PC-9 (cell line): Measurements from ENCODE around the gene NRG3. TPM values are rescaled to one million over a fixed set of nuclear protein-coding genes. Genes with fewer than 3 reads are reported as not detected.

Experiments used
- BruUV-seq: library from RNA; stranded (reverse); fragments of 400-500 nt; replicated peaks from 2 replicates; lab custom pipeline; 2021; lab: Mats Ljungman, UMichigan
- CTCF ChIA-PET: fragments of 300-600 bp; sonication (Branson Sonifier 250); formaldehyde crosslinking; loops from one replicate; lab custom pipeline; 2022; ENCODE audit warnings: antibody characterized with exemption; lab: Charles Lee
- POLR2A ChIA-PET: fragments of 300-600 bp; sonication (Branson Sonifier 250); formaldehyde crosslinking; loops from one replicate; lab custom pipeline; 2022; ENCODE audit warnings: antibody characterized with exemption; ENCODE audit not compliant: unreplicated experiment; lab: Charles Lee
- DNase-seq, 2 experiments: peaks; one replicate each; pipeline versions ENCODE4 v3.0.0 to v3.0.0-alpha.2; 2015 to 2022; ENCODE audit warnings: mixed read lengths in 1 of 2
- H2AFZ ChIP-seq: fragments of 200-600 bp; sonication (generic); 2 replicates; pipeline ENCODE4 v1.8.1; 2017; ENCODE audit warnings: antibody characterized with exemption
- H3F3A ChIP-seq: fragments of 200-600 bp; sonication (generic); 2 replicates; pipeline ENCODE4 v1.8.1; 2017; ENCODE audit warnings: antibody characterized with exemption, mild to moderate bottlenecking, low read depth; ENCODE audit not compliant: insufficient read depth
- H3K27ac ChIP-seq: fragments of 200-600 bp; sonication (generic); 2 replicates; pipeline ENCODE4 v1.6.1; 2016; ENCODE audit warnings: mixed run types
- H3K27me3 ChIP-seq: fragments of 200-600 bp; sonication (generic); 2 replicates; pipeline ENCODE4 v1.6.1; 2016; ENCODE audit warnings: low read depth, mixed run types; ENCODE audit not compliant: insufficient read depth
- H3K36me3 ChIP-seq: fragments of 200-600 bp; sonication (generic); 2 replicates; pipeline ENCODE4 v1.6.1; 2016; ENCODE audit warnings: low read depth, mixed run types
- H3K4me1 ChIP-seq: fragments of 200-600 bp; sonication (generic); replicated peaks from 2 replicates; pipeline ENCODE4 v1.6.1; 2016; ENCODE audit warnings: mixed run types; ENCODE audit not compliant: insufficient read depth
- H3K4me2 ChIP-seq: fragments of 200-600 bp; sonication (generic); 2 replicates; pipeline ENCODE4 v1.6.1; 2017; ENCODE audit warnings: mixed run types
- H3K4me3 ChIP-seq: fragments of 200-600 bp; sonication (generic); 2 replicates; pipeline ENCODE4 v1.6.1; 2016; ENCODE audit warnings: mixed run types
- H3K79me2 ChIP-seq: fragments of 200-600 bp; sonication (generic); 2 replicates; pipeline ENCODE4 v1.6.1; 2017; ENCODE audit warnings: low read depth, mixed run types
- H3K9me2 ChIP-seq: fragments of 200-600 bp; sonication (generic); 2 replicates; pipeline ENCODE4 v1.8.1; 2017; ENCODE audit warnings: mild to moderate bottlenecking; ENCODE audit not compliant: insufficient read depth
- H3K9me3 ChIP-seq: fragments of 200-600 bp; sonication (generic); 2 replicates; pipeline ENCODE4 v1.8.1; 2016; ENCODE audit warnings: low read depth; ENCODE audit not compliant: insufficient read depth
- H4K20me1 ChIP-seq: fragments of 200-600 bp; sonication (generic); 2 replicates; pipeline ENCODE4 v1.8.1; 2017; ENCODE audit not compliant: insufficient read depth
- CTCF ChIP-seq: fragments of 200-600 bp; sonication (generic); conservative IDR thresholded peaks from 2 replicates; pipeline ENCODE4 v1.6.1; 2017; ENCODE audit warnings: mixed run types, antibody characterized with exemption, mild to moderate bottlenecking, moderate library complexity
- EZH2 ChIP-seq: fragments of 200-600 bp; sonication (generic); IDR thresholded peaks from 2 replicates; pipeline ENCODE4 v1.8.0; 2017; ENCODE audit warnings: antibody characterized with exemption, low read depth
- intact Hi-C: fragments of 100-400 bp; cut with micrococcal nuclease; formaldehyde crosslinking; loops from one replicate; pipeline ENCODE4 v1.10.0; 2022; ENCODE audit not compliant: unreplicated experiment
- total RNA-seq: library from RNA; stranded (reverse); gene quantifications from 2 replicates; pipeline ENCODE4 v1.2.3, GENCODE V29; 2021

The NRG3 gene
- total RNA-seq, 1 experiment from 2014 or later: not detected

- CTCF ChIA-PET: interaction anchor here (0.7 kb wide), 1 partner anchor 16 kb away, joined by 3 read pairs; no protein-coding TSS in a partner anchor
Measured at GRCh38 chr10:81838950-81839349, 36.0 kb upstream of the NRG3 start.

DNA sequence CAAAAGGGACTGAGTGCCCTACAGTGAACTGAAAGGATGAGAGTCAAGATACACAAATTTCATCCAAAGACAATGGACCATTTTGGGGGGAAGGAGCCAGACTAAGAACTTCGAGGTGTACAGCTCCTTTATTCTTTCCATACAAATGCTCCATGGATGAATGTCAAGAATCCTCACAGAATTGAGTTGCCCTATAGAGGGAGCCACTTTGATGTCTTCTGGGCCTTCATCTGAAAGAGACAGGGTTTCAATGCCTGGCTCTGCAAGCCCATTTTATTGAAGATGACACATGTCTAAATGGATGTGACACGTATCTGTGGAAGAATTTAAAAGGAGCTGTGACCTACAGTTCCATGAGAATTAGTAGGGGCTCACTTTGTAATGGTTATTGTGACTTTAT lies 32.0 kb upstream of the NRG3 start:
- H3K9me3 ChIP-seq: no peaks in the 10 kb centered on the region

More at GRCh38 chr10:81838950-81839349, 36.0 kb upstream of the NRG3 start:
- H2AFZ ChIP-seq: no peak overlapping the region
- intact Hi-C loops: no loop called here
- BruUV-seq: no TSS peak
- DNase-seq: no peak
- no peak overlapping the region for H3K4me3 ChIP-seq
- POLR2A ChIA-PET: no interaction called here
- no peaks in the 10 kb centered on the region for H3K4me1 ChIP-seq
- H3K79me2 ChIP-seq: no peaks in the 10 kb centered on the region
- H3K36me3 ChIP-seq: no peaks in the 10 kb centered on the region
- TF ChIP-seq EZH2 (no peak), CTCF (no peak)
- H3K4me2 ChIP-seq: no peak overlapping the region
- H4K20me1 ChIP-seq: no peaks in the 10 kb centered on the region
- no peak overlapping the region for H3K27ac ChIP-seq
- H3F3A ChIP-seq: no peaks in the 10 kb centered on the region
- H3K27me3 ChIP-seq: no peaks in the 10 kb centered on the region
- no peaks in the 10 kb centered on the region for H3K9me3 ChIP-seq
- no peaks in the 10 kb centered on the region for H3K9me2 ChIP-seq

GRCh38 chr10:81847675-81848074 lies 27.3 kb upstream of the NRG3 start:
- no peaks in the 10 kb centered on the region for H3F3A ChIP-seq
- H3K27ac ChIP-seq: no peak overlapping the region
- no peaks in the 10 kb centered on the region for H3K9me3 ChIP-seq
- DNase-seq: no peak
- ChIA-PET POLR2A (no interaction called here), CTCF (no interaction called here)
- no peaks in the 10 kb centered on the region for H3K9me2 ChIP-seq
- H3K4me2 ChIP-seq: no peak overlapping the region
- H4K20me1 ChIP-seq: no peaks in the 10 kb centered on the region
- BruUV-seq: no TSS peak
- no peak overlapping the region for H3K4me3 ChIP-seq
- no peak overlapping the region for H2AFZ ChIP-seq
- H3K79me2 ChIP-seq: no peaks in the 10 kb centered on the region
- TF ChIP-seq CTCF (no peak), EZH2 (no peak)
- intact Hi-C loops: no loop called here
- no peaks in the 10 kb centered on the region for H3K4me1 ChIP-seq
- no peaks in the 10 kb centered on the region; the same call in 1 of the 2 replicates for H3K27me3 ChIP-seq
- no peaks in the 10 kb centered on the region for H3K36me3 ChIP-seq

More for the DNA sequence above, 32.0 kb upstream of the NRG3 start:
- Histone ChIP-seq H3K27me3 (no peaks in the 10 kb centered on the region; the same call in 1 of the 2 replicates), H2AFZ (no peak overlapping the region), H3K36me3 (no peaks in the 10 kb centered on the region), H3F3A (no peaks in the 10 kb centered on the region), H3K79me2 (no peaks in the 10 kb centered on the region), H3K27ac (no peak overlapping the region), H3K9me2 (no peaks in the 10 kb centered on the region), H3K4me2 (no peak overlapping the region), H3K4me1 (no peaks in the 10 kb centered on the region), H3K4me3 (no peak overlapping the region), H4K20me1 (no peaks in the 10 kb centered on the region)
- no TSS peak for BruUV-seq
- intact Hi-C loops: no loop called here
- POLR2A ChIA-PET: no interaction called here
- TF ChIP-seq CTCF: no peak; the same call in 1 of the 2 replicates
- TF ChIP-seq EZH2: no peak
- no peak for DNase-seq
- CTCF ChIA-PET: no interaction called here
